Hematopoietic multipotent progenitor cell treated with erythropoietin and hydrocortisone succinate and interleukin-3 and kit ligand, for 6 days (in vitro differentiated cells): ENCODE data around the gene BICD2.

Experiments used
- DNase-seq: peaks from one replicate; pipeline ENCODE4 v3.0.0-alpha.2; 2015

The BICD2 gene

DNA sequence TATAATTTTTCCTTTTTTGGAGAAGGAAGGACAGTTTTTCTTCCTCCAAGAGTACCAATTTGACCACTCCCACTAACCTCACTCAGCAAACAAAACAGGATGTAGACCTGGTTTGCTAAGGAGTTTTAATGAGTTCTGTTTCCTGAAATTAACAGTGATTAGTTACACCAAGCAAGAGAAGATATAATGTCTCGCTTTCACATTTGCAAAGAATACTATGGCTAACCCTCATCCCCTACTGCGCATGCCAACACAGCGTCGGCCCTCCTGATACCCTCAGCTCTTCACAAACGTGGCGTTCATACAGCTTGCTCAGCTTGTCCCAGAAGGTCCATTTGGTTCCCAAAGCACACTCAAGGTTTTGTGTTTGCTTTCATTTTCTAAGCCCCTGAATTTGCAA lies 52.8 kb downstream of the BICD2 start:
- no peak for DNase-seq

DNA sequence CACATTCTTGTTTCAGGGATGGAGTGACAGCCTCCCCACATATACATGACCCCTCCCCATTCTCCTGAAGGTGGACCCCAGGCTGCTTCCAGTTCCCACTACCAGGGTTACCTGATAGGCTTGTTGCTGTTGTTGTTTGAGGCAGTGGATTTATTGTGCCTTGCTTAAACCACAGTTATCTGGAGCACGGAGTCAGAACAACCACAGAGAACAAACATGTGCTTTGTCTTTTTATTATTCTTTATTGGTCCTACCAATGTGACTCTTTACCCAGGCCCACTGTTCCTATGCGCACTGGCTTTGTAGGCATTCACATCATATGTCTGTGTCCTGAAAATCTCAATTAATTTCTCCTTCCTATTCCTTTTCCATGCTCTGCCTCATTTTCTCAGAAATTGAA lies 53.5 kb downstream of the BICD2 start:
- no peak for DNase-seq

DNA sequence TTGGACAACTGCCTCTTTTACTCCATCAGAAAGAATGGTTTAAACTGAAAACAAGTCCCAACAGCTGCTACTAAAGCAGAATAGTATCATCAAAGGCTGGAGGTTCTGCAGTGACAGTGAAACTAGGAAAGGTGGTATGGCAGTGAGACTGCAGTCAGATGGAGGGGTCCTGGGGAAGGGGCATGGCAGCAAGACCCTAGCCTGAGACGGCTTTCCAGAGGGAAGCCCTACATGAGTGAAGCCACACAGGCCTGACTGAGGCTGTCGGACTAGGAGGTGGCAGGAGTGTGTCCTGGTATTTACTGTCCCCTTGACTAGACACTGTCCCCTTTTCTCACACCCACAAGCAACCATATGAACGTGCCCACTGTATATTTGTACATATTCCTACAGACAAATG lies 54.3 kb downstream of the BICD2 start:
- no peak for DNase-seq

DNA sequence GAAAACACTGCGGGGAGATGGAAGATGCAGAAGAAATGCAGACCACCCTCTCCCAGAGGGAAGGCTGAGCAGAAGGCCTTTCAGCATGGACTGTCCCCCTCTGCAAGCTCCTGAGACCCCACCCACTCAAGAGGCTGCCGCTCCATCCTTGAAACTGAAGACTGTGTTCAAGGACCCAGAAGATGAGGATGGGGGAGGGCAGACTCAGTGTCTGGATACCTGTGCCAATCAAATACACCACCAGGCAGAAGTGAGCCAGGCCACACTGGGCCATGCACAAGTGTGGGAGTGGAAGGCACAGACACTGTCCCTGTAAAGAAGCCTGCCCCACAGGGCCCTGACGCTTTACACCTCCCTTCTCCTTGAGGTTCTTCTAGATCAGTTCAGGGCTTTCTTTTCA lies 54.7 kb downstream of the BICD2 start:
- DNase-seq, result no peak

DNA sequence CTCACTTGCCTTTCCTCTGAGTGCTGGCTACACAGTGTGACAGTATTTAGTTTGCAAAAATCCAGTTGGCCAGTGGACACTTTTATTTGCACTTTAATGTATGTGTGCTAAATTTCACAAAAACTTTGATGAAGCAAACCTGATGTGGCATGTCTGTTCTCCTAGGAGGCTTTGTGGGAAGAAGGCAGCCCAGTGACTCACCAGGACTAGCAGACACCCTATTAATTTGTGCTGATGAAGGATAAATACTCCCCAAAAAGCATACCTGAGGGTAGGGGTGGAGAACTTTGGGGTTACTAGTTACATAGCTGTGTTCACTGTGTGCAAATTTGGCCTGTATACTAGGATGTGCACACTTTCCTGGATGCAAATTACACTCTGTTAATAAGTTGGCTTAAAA lies 55.4 kb downstream of the BICD2 start:
- no peak for DNase-seq

DNA sequence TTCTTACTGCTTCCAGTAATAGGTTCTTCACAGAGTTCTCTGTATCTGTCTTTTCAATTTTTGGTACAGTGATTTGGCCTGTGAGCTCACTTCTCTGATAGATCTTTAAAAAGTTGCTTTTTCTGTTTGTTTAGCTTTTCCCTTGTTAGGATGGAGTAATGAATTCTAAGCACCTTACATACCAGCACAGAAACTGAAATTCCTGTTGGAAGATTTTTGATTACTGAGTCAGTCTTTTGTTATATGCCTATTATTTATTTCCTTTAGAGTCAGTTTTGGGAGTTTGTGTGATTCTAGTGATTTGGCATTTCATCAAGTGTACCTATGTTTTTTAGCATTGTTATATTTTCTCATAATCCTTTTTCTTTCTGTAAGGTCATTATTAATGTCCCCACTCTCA lies 57.1 kb downstream of the BICD2 start:
- DNase-seq, result no peak

DNA sequence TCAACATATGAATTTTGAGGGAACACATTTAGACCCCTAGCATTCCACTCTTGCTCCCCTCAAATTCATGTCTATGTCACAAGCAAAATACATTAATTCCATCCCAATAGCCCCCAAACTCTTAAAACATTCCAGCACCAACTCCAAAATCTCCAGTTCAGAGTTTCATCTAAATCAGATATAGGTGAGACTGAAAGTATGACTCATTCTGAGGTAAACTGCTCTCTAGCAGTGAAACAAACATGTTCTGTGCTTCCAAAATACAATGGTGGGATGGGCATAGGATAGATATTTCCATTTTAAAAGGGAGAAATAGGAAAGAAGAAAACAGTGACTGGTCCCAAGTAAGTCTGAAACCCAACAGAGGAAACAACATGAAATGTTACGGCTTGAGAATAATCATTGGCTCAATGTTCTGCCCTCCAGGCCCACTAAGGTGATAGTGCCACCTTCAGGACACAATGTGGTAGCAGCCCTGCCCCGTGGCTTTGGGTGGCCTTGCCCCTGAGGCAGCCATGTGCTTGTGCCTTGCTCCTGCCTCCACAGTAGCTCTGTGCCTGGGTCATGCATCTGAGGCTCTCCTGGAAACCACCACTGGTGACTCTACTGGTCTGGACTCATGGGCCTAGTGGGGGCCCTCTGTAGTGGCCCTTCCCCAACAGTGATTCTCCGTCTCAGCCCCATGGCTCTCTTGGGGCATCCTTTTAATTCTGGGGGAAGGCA lies 58.3 kb downstream of the BICD2 start:
- DNase-seq, result peak; percentile 82

DNA sequence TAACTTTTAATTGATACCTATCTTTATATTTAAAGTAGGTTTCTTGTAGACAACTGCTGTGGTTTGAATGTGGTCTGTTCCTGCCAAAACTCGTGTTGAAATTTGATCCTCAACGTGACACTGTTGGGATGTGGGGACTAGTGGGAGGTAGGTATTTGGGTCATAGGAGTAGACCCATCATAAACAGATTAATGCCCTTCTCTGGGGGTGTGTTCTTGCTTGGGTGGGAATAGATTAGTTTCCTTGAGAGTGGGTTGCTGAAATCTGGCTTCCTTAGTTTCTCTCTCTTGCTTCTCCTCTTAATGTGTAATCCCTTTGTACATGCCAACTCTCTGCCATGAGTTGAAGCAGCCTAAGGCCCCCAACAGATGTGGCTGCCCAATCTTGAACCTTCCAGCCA lies 60.1 kb downstream of the BICD2 start:
- no peak for DNase-seq

DNA sequence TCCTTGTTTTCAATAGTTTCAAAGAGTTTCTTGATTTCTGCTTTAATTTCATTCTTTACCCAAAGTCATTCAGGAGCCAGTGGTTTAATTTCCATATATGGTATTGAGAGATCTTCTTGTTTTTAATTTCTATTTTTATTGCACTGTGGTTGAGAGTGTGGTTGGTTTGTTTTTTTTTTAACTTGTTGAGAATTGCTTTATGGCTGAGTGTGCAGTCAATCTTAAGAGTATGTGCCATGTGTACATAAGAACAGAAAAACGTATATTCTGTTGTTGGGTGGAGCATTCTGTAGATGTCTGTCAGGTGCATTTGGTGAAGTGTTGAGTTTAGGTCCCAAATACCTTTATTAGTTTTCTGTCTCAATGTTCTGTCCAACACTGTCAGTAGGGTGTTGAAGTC lies 68.0 kb downstream of the BICD2 start:
- no peak for DNase-seq

DNA sequence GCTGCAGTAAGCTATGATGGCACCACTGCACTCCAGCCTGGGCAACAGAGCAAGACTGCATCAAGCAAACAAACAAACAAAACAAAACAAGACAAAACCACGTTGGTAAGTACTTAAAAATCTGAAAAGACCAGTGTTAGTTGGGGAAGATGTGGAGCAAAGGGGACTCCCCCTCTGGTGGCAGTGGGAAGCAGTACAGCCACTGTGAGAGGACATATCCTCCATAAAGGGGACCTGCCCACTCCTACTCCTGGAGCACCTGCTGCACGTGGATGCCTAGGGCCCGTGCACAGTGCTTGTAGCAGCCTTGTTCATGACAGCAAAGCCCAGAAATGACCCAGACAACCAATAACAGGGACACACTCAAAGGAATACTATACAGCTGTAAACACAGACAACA lies 77.7 kb downstream of the BICD2 start:
- DNase-seq, result peak; percentile 55

DNA sequence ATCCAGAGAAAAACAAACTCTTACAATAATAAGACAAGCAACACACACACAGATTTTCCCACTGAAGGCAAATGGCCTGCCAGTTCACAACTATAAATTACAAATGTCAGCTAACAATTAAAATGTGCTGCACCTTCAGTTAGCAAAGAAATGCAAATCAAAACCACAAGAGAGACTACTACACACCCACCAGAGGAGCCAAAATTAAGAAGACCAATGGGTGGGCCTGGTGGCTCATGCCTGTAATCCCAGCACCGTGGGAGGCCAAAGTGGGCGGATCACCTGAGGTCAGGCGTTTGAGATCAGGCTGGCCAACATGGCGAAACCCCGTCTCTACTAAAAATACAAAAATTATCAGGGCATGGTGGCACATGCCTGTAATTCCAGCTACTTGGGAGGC lies 79.6 kb downstream of the BICD2 start:
- no peak for DNase-seq

DNA sequence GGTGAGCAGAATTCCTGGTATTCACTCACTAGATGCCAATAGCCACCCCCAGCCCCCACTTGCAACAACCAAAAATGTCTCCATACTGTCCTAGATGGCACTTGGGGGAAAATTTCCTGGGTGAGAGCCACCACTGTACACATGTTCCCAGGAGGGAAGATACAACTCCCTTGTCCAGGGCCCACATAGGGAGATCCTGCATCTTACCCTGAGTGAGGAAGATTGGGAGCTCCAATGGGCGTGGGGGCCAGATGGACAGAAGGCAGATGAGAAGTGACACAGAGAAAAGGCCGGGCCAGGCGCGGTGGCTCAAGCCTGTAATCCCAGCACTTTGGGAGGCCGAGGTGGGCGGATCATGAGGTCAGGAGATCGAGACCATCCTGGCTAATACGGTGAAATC lies 82.4 kb downstream of the BICD2 start:
- DNase-seq, result no peak

DNA sequence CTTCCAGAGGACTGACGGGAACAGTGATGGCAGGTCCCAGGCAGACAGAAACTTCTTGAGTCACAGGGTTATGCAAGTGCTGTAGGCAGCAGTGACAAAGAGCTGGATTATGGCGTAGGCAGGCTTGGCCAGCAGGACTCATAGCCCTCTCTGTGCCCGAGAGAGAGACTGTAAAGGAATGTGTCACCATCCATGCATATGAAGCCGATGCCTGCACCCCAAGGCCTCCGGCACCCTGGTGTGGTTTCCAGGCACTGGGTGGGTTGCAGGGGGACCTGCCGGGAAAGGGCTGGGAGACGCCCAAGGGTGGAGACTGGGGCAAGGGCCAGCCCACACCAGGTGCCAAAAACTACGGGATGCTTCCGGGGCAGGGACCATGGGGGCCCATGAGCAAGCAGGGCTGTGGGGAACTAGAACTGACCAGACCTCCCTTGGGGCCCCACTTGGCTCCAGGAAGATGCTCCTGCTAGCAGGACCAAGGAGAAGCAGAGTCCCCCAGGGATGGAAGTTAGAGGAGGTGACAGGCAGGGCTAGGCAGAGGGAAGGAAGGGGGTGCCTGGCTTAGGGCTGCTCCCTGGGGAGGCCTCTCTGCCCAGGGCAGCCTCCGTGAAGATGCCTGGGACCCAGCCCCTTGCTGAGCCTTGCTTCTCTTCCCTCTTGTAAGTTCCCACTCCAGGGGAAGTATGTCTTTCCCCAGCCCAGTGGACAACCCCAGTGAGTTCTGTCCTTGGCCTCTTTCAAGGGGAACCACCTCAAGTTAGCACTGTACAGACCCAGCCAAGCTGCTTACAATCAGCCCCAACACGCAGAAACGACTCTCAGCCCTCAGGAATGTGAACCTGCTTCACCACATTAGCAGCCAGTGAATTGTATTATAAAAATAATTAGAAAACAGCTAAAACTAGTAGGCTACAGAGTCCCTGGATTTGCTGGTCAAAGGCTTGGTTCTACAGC lies 84.2 kb downstream of the BICD2 start:
- no peak for DNase-seq

DNA sequence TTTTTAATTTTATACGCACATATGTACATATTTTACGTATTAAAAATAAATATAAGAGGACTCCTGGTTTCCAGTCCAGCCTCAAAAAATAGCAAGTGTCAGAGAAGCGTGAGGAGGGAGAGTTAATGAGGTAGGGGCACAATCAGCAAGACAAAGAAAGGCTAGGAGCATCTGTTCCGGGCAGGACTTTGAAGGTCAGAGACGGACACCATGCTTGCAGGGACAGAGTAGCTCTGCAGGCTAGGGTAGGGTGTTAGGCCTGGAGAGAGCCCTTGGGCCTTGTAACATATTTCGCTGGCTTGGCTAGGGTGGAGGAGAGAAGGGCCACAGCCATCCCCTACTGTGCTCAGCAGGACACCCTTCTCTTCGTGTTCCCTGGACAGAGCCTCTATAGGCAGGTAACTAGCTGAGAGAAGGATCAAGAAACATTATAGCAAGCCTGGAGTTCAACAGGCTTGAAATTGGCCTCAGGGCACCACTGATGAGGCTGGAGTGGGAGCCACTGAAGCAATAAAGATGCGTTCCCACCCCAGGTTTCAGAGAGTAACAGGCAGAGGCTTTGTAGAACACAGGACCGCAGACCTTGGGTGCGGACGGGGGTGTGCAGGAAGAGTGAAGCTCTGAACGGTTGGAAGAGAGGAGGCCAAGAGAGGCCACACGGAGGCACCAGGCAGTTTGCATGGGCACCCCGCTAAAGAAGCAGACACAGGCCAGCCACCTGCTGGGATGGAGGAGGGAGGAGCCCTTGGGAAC lies 85.0 kb downstream of the BICD2 start:
- no peak for DNase-seq

DNA sequence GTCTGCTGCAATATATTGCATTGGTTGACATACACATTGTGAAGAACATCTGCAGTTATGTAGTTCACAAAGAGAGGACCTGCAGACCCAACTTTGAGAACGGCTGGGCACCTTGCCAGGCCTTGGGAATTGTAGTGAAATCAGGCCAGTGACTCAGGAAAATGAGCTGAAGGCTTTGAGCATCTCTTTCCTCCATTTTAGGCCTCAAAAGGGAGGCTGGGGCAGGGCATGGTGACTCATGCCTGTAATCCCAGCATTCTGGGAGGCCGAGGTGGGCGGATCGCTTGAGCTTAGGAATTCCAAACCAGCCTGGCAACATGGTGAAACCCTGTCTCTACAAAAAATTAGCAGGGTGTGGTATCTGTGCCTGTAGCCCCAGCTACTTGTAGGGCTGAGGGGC lies 93.3 kb downstream of the BICD2 start:
- DNase-seq, result peak; percentile 41

DNA sequence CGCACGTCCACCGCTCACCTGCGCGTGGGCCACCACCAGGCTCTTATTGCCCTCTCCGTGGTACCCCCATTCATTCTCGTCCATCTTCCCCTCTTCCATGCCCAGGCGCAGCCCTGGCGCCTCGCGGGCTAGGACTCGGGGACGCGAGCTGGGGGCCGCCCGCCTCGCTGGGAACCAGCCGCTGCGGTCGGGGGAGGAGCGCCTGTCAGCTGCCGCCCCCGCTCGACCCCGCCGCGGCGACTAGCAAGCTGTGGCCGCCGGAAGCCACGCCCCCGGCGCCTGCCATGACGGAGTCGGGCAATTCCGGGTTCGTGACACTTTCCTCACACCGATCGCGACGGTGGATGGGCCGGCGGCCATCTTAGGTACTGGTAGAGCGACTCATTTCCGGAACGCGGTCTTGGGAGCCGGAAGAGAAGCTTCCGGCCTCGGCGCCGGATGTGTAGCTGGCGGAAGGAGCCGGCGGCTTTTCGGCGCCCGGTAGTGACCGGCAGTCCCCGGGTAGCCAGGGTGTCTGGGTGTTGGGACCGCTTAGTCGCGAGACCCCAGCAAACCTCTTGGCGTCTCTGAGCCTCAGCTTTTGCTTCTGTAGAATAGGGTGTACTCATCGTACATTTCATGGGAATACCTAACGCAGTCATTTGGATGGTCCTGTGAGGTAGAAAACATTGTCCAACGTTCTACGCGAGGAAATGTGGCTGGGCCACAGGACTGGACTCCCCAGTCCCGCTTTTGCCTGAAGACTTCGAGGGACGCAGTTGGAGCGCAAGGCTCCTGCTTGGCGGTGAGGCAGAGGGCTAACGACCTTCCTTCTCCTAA lies 94.5 kb downstream of the BICD2 start, which contains the start of gene IPPK:
TSS of gene IPPK (minus strand) at position 242 of the 819 bp plus-strand sequence. CDS start at position 99, 143 bp downstream.
- peak; percentile 100 for DNase-seq

DNA sequence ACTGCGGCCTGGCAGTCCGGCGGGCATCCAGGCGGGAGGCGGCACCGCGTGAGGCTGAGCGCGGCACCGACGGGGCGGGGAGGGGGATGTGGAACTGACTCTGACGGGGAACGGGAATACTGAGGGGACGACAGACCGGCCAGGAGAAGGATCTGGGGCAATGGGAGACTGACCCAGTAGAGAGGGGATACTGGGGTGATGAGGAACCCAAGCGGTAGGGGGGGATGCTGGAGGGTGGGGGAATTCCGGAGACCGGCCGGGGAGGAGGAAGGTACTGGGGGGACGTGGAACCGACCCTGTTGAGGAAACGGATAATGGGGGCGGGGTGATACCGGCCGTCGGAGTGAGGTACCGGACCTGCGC lies 95.1 kb downstream of the BICD2 start:
- DNase-seq, result no peak

DNA sequence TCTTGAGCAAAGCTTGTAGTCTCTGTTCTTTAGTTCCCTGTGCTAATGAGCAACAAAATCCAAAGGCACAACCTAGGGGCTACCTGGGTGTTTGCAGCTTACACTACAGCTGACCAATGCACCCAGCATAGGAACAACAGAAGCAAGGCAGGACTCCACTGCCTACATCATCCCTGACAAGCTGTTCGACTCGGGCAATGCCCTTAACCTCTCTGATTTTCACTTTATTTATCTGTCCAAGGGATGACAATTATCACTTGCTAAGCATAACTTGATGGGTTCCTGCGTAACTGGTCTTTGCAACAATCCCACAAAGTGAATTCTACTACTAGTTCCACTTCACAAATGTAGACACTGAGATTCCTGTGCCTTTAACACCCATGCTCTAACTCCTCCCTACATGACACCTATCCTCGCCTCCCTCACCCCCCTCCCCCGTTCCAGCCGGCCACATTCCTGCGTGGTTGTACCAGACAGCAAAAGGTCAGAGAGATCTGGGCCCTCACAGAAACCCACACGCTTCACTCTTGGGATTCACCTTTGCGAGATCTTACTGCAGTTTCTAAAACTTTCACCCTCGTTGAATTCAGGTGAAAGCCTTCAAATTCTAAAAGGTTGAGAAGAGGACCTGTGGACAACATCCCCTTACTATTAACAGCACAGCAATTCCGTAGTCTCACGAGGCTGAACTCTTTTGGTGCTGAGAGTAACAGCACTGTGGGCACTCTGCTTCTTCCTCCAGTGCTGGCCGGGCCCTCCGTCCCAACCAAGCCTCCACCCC lies 95.7 kb downstream of the BICD2 start:
- peak; percentile 62 for DNase-seq

DNA sequence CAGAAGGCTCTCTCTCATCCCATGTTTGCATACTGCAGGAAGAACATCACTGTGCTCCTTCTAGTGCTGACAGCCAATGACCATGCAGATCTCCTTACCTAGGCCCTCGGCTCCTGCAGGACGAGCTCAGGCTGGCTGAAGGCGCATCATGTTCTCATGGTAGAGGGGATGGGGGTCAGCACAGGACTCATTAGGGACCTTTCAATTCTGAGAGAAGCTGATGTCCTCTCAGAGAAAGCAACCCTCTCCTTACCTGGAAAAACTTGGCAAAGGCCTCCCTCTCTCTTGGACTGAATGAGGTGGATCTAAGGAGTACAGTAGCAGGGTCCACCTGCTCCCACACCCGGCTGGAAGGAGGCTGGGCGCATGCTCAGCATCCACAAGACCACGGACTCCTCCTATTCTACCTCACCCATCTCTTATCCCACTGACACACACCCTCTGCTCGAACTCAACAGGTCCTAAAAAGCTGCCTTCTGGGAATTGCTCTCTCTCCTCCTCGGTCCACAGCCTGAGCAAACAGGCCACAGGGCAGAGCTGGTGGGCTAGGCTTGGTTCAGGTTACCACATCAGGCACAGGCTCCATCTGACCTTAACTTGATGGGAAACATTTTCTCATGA lies 97.6 kb downstream of the BICD2 start:
- peak; percentile 36 for DNase-seq

DNA sequence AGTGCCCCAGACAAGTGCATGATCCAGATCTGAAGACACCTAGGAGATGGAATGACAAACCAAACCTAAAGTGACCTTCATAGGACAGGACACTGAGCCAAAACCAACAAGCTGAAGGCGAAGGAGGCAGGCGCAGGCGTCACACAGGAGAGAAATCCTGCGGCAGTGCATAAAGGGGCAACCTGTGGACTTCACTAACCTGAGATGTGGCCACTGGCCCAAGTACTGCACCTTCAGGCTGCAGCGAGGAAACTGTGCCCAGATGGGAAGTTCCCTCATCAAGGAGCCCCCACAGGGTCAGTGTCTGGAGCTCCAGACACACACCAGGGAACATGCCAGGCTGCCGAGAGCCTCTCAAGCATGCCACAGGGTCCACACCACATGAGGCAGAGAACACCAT lies 98.4 kb downstream of the BICD2 start:
- no peak for DNase-seq

DNA sequence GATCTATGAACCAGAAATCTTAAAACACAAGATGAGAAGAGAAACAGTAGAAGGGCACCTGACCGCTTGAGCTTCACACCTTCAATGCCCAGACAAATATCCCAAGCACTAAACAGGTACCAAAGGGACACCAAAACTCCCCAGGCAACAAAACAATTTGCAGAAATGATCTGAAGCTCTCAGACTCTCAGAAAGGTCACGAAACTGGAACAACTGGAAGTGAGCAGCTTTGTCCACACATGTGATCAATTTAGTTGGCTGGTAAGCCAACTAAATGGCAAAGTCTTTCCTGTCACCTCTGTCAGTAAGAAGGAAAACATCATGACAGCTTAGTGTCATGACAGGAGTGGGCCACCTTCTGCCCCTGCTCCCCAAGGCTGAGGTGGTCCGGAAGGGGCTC lies 98.8 kb downstream of the BICD2 start:
- DNase-seq, result no peak
